GM18951 (cell line): ENCODE measurements around the gene ZNF407.
"Not testable (repeated sequence)": the region's sequence is repeated elsewhere in the genome, so short reads cannot be mapped to it uniquely, and the experiment has no call there.

Experiments used
- POLR2A ChIP-seq: IDR thresholded peaks from 4 replicates; pipeline ENCODE4 v1.6.1; 2011; ENCODE audit warnings: mild to moderate bottlenecking; ENCODE audit not compliant: insufficient read length, insufficient read depth; ENCODE audit errors: extremely low read depth
- in situ Hi-C: fragments of 300-500 bp; cut with MboI; formaldehyde crosslinking; loops from one replicate; pipeline ENCODE4 v1.12.0; 2022; ENCODE audit warnings: low sequenced_read_pairs, mixed read lengths, inconsistent platforms; ENCODE audit not compliant: unreplicated experiment

The ZNF407 gene

DNA sequence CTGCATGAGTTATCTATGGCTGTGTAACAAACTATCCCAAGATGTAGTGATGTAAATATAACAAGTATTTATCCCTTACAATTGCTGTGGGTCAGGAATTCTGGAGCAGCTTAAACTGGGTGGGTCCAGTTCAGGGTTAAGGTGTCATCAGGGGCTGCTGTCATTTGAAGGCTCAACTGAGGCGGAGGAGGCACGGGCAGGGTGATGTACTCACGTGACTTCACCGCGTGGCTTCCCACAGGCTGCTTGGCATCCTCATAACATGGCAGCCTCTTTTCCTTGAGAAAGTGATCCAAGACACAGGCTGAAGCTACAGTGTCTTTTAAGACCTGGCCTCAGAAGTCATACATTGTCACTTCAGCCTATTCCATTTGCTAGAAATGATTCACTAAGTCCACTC lies 485.5 kb downstream of the ZNF407 start:
- in situ Hi-C loops: no loop called here
- no peak for TF ChIP-seq POLR2A

DNA sequence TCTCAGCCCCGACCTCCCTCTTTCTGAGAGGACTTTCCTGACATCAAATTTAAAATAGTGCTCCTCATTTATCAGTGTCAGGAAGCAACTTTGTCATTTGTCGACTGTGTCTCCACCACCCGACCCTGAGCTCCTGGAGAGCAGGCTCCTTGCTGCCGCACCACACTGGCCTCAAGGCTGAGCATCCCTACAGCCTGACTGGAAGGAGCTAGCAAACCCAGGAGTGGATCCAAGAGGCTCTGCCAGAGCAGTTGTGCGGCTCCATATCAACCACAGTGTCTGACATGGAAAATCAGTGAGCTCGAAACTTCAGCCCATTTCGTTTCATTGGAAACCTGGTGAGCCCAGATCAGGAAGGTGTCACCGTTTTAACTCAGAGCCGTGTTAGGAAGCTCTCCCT lies 486.1 kb downstream of the ZNF407 start:
- no peak for TF ChIP-seq POLR2A

DNA sequence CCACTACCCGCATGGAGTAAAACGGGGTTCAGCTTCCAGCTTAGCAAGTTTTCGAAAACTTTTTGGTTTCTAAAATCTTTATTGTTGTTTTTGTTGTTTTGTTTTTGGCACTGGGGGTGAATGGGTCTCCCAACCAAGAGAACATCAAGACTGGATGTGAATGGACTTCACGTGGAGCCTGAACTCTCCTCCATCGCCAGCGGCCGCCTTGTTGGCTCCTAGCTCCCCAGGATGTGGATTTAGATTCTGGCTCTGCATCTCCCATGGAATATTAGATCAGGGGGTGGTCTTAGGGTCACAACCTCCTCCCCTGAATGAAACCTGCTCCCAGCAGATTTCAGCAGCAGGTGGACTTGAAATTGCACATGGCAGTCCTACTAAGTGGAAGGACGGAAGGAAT lies 488.0 kb downstream of the ZNF407 start:
- in situ Hi-C loops: not testable (repeated sequence)

More for the DNA sequence above, 486.1 kb downstream of the ZNF407 start:
- in situ Hi-C loops: no loop called here

DNA sequence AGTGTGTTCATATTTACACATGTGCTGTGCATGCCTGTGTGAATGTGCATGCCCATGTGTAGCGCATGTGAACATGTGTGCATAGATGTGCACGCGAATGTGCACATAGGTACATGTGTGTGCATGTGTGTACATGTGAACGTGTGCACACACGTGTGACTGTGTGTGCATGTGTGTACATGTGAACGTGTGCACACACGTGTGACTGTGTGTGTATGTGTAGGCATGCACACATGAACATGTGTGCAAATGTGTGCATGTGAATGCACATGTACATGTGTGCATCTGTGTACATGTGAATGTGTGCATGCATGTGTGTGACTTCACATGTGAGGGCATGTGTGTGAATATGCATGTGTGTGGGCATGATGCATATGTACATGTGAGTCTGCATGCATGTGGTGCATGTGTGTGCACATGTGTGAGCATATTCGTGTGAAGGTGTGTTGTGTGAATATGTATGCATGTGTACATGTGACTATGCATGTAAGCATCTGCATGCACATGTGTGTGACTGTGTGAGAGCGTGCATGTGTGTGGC lies 488.9 kb downstream of the ZNF407 start:
- no peak for TF ChIP-seq POLR2A
- in situ Hi-C loops: no loop called here

DNA sequence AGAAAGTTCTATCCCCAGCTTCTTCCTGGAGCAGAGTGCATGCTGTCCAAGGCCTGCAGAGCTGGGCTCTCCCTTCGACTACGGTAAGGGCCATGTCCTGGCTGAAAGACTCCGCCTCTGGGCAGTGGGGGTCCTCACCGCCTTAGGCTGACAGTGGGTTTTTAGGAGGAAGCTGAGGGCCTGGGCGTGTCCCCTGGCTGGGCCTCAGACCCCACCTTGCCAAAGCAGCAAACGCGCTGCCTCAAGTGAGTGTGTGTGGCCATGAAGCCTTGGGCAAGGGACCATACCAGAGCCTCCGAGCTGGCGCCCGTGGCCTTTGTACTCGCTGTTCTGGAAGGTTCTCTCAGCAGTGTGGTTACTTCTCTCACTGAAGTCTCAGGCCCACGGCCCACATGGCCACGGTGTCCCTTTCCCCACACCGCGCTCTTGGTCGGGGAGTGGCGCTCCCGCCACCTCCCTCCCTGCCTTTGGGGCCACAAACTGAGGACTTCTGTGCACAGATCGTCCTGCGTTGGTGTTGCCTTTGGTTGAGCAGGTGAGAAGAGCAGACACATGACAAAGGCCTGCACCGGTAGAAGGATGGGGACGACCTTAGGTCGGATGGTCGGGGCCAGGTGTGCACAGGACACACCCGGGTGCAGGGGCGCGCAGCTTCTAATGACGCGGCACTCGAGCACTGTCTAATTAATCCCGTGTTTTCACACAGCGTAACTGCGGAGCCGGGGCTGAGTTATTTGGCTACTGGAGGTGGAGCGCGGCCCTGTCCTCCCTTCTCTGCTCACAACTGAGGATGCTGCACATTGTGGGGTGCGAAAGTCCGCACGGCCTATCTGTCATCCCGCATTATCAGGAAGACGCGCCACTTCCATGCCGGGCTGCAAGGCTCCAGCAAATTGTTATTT lies 489.7 kb downstream of the ZNF407 start:
- in situ Hi-C loops: no loop called here
- TF ChIP-seq POLR2A: no peak

DNA sequence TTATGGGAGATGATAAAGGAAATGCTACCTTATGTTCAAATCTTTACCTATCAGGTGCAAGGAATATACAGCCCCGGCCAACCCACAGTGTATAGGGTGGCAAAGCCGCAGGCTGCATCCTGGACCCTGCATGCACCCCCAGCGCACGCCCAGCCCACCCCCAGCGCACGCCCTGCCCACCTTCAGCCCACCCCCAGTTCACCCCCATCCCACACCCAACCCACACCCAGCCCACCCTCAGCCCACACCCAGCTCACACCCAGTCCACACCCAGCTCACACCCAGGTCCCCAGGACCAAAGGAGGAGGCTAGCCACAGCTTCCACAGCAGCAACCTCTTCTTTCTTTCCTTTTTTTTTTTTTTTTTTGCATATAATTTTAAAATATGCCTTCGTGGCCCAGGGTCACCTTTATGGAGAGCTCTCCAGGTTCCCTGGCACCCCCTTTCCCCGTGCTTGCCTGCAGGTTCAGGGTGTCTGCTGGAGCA lies 490.4 kb downstream of the ZNF407 start:
- in situ Hi-C loops: no loop called here
- no peak for TF ChIP-seq POLR2A

DNA sequence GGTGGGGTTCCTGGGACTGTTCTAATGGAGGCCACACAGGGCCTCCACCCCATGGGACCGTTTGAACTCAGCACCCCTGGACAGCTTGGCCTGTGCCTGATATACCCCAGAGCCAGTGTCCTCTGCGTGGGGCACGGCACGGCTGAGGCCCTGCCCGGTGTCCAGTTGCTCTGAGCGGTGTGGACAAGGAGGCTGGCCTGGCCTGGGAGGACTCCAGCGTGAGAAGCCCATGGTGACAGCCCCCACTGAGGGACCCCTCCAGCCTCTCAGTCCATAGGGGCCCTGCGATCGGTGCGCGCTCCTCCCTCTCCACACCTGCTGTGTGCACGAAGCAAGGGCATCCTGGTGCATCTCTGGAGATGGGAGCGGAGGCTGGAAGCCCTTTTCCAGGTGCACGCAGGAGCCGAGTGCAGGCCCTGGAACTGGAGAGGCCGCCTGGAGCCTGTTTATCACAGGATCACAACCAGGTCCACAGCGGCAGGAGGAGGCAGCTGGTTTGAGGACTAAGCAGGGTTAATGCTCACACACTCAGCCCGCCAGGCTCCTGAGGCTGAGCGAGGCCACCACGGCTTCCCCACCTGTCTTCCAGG lies 491.0 kb downstream of the ZNF407 start:
- TF ChIP-seq POLR2A: no peak
- in situ Hi-C loops: no loop called here

DNA sequence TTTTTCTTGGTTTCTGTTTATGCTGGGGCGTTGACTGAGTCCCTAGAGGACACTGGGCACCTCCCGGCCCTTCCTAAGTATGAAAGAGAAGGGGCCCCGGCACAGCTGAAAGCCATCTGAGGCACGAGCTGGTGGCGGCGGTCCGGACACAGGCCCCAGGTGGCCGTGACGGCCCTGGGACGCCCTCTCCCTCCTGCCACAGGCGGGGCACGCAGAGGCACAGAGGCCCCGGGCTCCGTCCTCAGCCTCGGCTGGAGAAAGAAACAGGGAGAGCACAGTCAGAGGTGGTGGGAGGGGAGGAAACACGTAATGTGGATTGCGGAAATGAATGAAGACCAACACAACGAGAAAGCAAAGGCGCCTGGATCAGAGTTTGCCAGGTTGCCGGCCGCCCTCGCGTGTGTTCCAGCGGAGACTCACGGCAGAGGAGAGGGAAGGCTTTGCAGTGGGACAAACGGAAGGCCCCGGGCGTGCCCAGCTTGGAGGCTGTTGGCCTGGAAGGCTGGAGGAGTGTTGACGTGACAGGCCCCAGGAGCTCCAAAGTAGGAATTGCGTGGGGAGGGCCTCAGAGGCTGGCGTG lies 492.2 kb downstream of the ZNF407 start:
- no peak for TF ChIP-seq POLR2A
- in situ Hi-C loops: no loop called here

DNA sequence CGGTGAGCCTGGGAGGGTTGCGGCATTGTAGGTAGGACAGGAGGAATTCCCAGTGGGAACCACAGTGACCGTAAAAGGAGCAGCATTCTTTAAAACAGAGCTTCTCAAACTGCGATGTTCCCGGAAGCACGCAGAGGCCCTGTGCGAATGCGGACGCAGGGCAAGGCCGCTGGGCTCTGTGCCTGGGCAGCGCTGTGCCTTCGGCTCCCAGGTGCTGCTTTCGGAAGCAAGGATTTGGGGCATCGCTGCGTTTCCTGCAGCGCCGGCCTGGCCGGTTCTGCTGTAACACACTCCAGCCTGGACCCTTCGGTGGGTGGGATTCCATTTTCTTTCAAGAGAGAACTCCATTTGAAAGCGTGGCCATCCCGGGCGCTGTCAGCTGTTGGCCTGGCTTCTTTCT lies 492.7 kb downstream of the ZNF407 start:
- TF ChIP-seq POLR2A: no peak
- in situ Hi-C loops: no loop called here

DNA sequence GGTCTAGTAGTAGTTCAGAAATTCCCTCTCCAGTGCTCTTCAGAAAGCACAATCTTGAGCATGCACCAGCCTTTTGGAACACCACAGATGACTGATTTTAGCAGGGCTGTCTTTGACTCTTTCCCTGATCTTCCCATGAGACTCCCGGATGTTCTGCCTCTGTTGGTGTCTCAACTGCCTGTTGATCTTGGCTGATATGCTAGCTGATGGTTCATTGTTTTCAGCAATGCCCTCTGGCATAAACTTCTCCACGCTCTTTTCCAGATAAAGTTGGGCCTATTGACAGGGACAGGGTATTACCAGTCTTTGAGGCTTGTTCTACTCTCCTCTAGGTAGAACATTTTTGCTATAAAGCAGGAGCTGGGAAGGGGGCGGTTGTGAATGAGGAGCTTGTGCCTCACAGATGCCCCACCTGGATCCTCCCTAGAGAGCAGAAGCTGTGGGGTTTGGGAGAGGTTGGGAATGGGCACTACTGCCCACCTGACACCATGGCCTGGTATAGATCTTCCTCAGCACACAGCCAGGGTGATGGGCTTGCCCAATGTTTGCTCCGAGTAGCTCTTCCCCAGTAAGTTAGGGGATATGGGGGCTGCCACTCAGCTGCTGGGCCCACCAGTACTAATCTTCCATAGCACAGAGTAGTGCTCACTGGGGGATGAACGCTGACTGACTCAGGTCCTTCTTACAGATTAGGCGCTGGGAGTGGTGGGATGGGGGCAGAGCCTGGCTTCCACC lies 500.0 kb downstream of the ZNF407 start:
- in situ Hi-C loops: no loop called here
- TF ChIP-seq POLR2A: no peak

DNA sequence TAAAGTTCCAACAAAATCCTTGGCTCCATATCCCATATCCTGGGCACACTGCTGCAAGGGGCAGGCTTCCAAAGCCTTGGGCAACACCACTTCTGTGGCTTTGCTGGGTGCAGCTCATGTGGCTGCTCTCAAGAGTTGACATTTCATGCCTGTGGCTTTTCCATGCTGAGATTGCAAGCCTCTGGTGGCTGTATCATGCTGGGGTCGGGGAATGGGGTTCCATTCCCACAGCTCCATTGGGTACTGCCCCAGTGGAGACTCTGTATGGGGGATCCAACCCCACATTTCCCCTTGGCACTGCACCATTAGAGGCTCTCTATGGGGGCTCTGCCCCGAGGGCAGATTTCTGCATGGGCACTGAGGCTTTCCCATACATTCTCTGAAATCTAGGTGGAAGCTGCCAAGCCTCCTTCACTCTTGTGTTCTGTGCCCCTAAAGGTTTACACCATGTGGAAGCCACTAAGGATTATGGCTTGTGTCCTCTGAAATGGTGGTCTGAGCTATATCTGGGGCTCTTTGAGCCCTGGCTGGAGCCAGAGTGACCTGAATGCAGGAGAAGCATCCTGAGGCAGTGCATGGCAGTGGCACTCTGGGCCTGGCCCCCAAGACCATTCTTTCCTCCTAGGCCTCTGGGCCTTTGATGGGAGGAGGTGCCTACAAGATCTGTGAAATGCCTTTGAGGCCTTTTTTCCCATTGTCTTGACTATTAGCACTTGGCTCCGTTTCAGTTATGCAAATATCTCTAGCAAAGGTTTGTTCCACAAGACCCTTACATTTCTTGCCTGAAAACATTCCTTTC lies 503.4 kb downstream of the ZNF407 start:
- TF ChIP-seq POLR2A: no peak
- in situ Hi-C loops: no loop called here

DNA sequence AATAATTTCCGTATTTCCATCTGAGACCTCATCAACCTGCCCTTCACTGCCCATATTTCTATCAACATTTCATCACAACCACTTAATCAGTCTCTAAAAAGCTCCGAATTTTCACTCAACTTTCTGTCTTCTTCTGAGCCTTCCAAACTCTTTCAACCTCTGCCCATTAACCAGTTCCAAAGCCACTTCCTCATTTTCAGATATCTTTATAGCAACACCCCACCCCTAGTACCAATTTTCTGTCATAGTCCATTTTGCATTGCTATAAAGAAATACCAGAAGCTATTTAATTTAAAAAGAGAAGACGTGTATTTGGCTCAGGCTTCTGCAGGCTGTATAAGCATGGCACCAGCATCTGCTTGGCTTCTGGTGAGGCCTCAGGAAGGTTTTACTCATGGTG lies 504.2 kb downstream of the ZNF407 start:
- TF ChIP-seq POLR2A: no peak
- in situ Hi-C loops: no loop called here

DNA sequence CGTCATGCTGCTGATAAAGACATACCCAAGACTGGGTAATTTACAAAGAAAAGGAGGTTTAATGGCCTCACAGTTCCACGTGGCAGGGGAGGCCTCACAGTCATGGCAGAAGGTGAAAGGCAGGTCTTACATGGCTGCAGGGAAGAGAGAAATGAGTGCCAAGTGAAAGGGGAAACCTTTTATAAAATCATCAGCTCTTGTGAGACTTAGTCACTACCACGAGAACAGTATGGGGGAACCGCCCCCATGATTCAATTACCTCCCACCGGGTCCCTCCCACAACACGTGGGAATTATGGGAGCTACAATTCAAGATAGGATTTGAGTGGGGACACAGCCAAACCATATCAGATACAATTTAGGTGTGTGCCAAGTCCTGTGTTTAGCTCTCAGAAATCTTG lies 506.4 kb downstream of the ZNF407 start:
- in situ Hi-C loops: not testable (repeated sequence)
